H9 (cell line): ENCODE results near the gene MRPL34. TPM values are rescaled to one million over a fixed set of nuclear protein-coding genes. Genes with fewer than 3 reads are reported as not detected.

Source experiments
- DNase-seq: peaks from one replicate; pipeline ENCODE4 v3.0.0-alpha.2; 2017
- H2AFZ ChIP-seq: one replicate; pipeline ENCODE4 v1.6.1; 2013; ENCODE audit warnings: mild to moderate bottlenecking, low read length, control low read depth, moderate library complexity
- H2AK5ac ChIP-seq: 2 replicates; pipeline ENCODE4 v1.6.1; 2013; ENCODE audit warnings: low read length, control low read depth, mixed read lengths; ENCODE audit not compliant: insufficient read length
- H2BK120ac ChIP-seq: one replicate; pipeline ENCODE4 v1.6.1; 2013; ENCODE audit warnings: low read depth, mild to moderate bottlenecking, low read length, control low read depth, inconsistent platforms; ENCODE audit not compliant: poor library complexity, severe bottlenecking
- H2BK12ac ChIP-seq: 2 replicates; pipeline ENCODE4 v1.6.1; 2013; ENCODE audit warnings: low read length, control low read depth, mixed read lengths, low read depth; ENCODE audit not compliant: insufficient read length
- H2BK15ac ChIP-seq: 2 replicates; pipeline ENCODE4 v1.6.1; 2013; ENCODE audit warnings: low read depth, low read length, control low read depth
- H2BK20ac ChIP-seq: one replicate; pipeline ENCODE4 v1.6.1; 2013; ENCODE audit warnings: low read depth, mild to moderate bottlenecking, low read length, control low read depth, inconsistent platforms; ENCODE audit not compliant: poor library complexity, severe bottlenecking
- H2BK5ac ChIP-seq: 2 replicates; pipeline ENCODE4 v1.6.1; 2013; ENCODE audit warnings: low read length, control low read depth, mixed read lengths; ENCODE audit not compliant: insufficient read length
- H3K14ac ChIP-seq: 2 replicates; pipeline ENCODE4 v1.6.1; 2013; ENCODE audit warnings: low read length, control low read depth; ENCODE audit not compliant: insufficient read depth
- H3K18ac ChIP-seq: 2 replicates; pipeline ENCODE4 v1.6.1; 2013; ENCODE audit warnings: low read depth, mild to moderate bottlenecking, mixed read lengths, low read length, control low read depth; ENCODE audit not compliant: insufficient read length
- H3K23ac ChIP-seq: 2 replicates; pipeline ENCODE4 v1.6.1; 2013; ENCODE audit warnings: low read length, control low read depth, mixed read lengths, low read depth; ENCODE audit not compliant: insufficient read length
- H3K23me2 ChIP-seq: 2 replicates; pipeline ENCODE4 v1.6.1; 2013; ENCODE audit warnings: low read depth, mild to moderate bottlenecking, mixed read lengths, low read length, control low read depth; ENCODE audit not compliant: insufficient read length, poor library complexity, severe bottlenecking
- H3K27ac ChIP-seq: 2 replicates; pipeline ENCODE4 v1.5.1; 2013; ENCODE audit warnings: low read length, control low read depth, mixed read lengths, low read depth; ENCODE audit not compliant: insufficient read length
- H3K27me3 ChIP-seq: 2 replicates; pipeline ENCODE4 v1.6.1; 2013; ENCODE audit warnings: low read length, control low read depth, inconsistent platforms; ENCODE audit not compliant: insufficient read depth
- H3K4ac ChIP-seq: 2 replicates; pipeline ENCODE4 v1.6.1; 2013; ENCODE audit warnings: low read depth, mild to moderate bottlenecking, control low read depth, inconsistent platforms, low read length, moderate library complexity
- H3K4me1 ChIP-seq: 2 replicates; pipeline ENCODE4 v1.6.1; 2013; ENCODE audit warnings: low read length, control low read depth, inconsistent platforms; ENCODE audit not compliant: insufficient read depth
- H3K4me2 ChIP-seq: 2 replicates; pipeline ENCODE4 v1.6.1; 2013; ENCODE audit warnings: low read length, control low read depth, mixed read lengths; ENCODE audit not compliant: insufficient read length, insufficient read depth
- H3K56ac ChIP-seq: 2 replicates; pipeline ENCODE4 v1.6.1; 2013; ENCODE audit warnings: low read depth, mild to moderate bottlenecking, mixed read lengths, low read length, control low read depth; ENCODE audit not compliant: insufficient read length
- H3K79me1 ChIP-seq: 2 replicates; pipeline ENCODE4 v1.6.1; 2013; ENCODE audit warnings: low read depth, mild to moderate bottlenecking, moderate library complexity, low read length, control low read depth, inconsistent platforms; ENCODE audit not compliant: insufficient read depth, poor library complexity, severe bottlenecking
- H3K79me2 ChIP-seq: 2 replicates; pipeline ENCODE4 v1.6.1; 2013; ENCODE audit warnings: low read length, control low read depth, inconsistent platforms; ENCODE audit not compliant: insufficient read depth
- H3K9ac ChIP-seq: 2 replicates; pipeline ENCODE4 v1.6.1; 2013; ENCODE audit warnings: low read length, control low read depth, mixed read lengths; ENCODE audit not compliant: insufficient read length; ENCODE audit errors: extremely low read depth
- H3K9me3 ChIP-seq: one replicate; pipeline ENCODE4 v1.6.1; 2013; ENCODE audit warnings: low read depth, low read length, inconsistent platforms; ENCODE audit not compliant: control insufficient read depth
- H3T11ph ChIP-seq: one replicate; pipeline ENCODE4 v1.6.1; 2013; ENCODE audit warnings: mild to moderate bottlenecking, low read length, control low read depth, inconsistent platforms
- H4K20me1 ChIP-seq: one replicate; pipeline ENCODE4 v1.6.1; 2013; ENCODE audit not compliant: control insufficient read depth, insufficient read length, insufficient read depth
- H4K5ac ChIP-seq: 2 replicates; pipeline ENCODE4 v1.6.1; 2013; ENCODE audit warnings: low read depth, mild to moderate bottlenecking, mixed read lengths, low read length, control low read depth; ENCODE audit not compliant: insufficient read length
- H4K8ac ChIP-seq: replicated peaks from 2 replicates; pipeline ENCODE4 v1.6.1; 2013; ENCODE audit warnings: low read length, control low read depth, mixed read lengths, low read depth; ENCODE audit not compliant: insufficient read length
- H4K91ac ChIP-seq: 2 replicates; pipeline ENCODE4 v1.6.1; 2013; ENCODE audit warnings: low read depth, mild to moderate bottlenecking, moderate library complexity, mixed read lengths, low read length, control low read depth; ENCODE audit not compliant: insufficient read length
- H3K27ac Mint-ChIP-seq, 3 experiments: 2 replicates in 2 of 3; 3 replicates in 1 of 3; pipeline ENCODE4 v1.8.0; 2020 to 2021; ENCODE audit warnings: mixed read lengths in 3 of 3, mild to moderate bottlenecking in 1 of 3, moderate library complexity in 1 of 3
- H3K27me3 Mint-ChIP-seq: 2 replicates; pipeline ENCODE4 v1.8.0; 2021; ENCODE audit warnings: low read depth, mild to moderate bottlenecking, moderate library complexity, mixed read lengths
- H3K36me3 Mint-ChIP-seq, 3 experiments: 2 replicates in 2 of 3; 3 replicates in 1 of 3; pipeline ENCODE4 v1.8.0; 2020 to 2021; ENCODE audit warnings: low read depth in 3 of 3, mixed read lengths in 3 of 3; ENCODE audit not compliant: insufficient read depth in 1 of 3
- H3K4me1 Mint-ChIP-seq, 2 experiments: 2 replicates each; pipeline ENCODE4 v1.8.0; 2020; ENCODE audit warnings: mixed read lengths in 2 of 2
- H3K4me3 Mint-ChIP-seq, 2 experiments: 2 replicates in 1 of 2; 3 replicates in 1 of 2; pipeline ENCODE4 v1.8.0; 2020 to 2021; ENCODE audit warnings: mild to moderate bottlenecking in 2 of 2, mixed read lengths in 2 of 2, moderate library complexity in 1 of 2
- H3K9me3 Mint-ChIP-seq, 2 experiments: 2 replicates in 1 of 2; 3 replicates in 1 of 2; pipeline ENCODE4 v1.8.0; 2020; ENCODE audit warnings: mild to moderate bottlenecking in 2 of 2, mixed read lengths in 2 of 2, moderate library complexity in 1 of 2
- WGBS: extraction: QIAGEN DNeasy Blood & Tissue Kit; methylation state at CpG from one replicate; pipeline ENCODE4 v1.1.7; 2013; ENCODE audit warnings: missing lambda C conversion rate, low lambda C conversion rate, mixed read lengths; ENCODE audit not compliant: insufficient read length; ENCODE audit errors: extremely low coverage; 5-methylcytosine and 5-hydroxymethylcytosine counted together
- total RNA-seq: library from RNA; stranded (reverse); gene quantifications from 2 replicates; pipeline ENCODE4 v1.2.1, GENCODE V29; 2021
- TF ChIP-seq, protein P1 (sequence below): fragments of 200-600 bp; sonication (generic); conservative IDR thresholded peaks from 3 replicates; pipeline ENCODE4 v1.8.0; 2021; ENCODE audit warnings: antibody characterized with exemption, mild to moderate bottlenecking

MRPL34 gene
- total RNA-seq, 1 experiment from 2014 or later: 84.6 TPM

GRCh38 chr19:17259118-17259780, 46.4 kb upstream of the MRPL34 start:
- Histone ChIP-seq H3K4me1 (peaks cover 1% of the 10 kb centered on the region; the same call in 1 of the 2 replicates), H3K79me2 (no peaks in the 10 kb centered on the region), H2AFZ (no peak overlapping the region), H3K14ac (no peak overlapping the region), H2BK12ac (no peak overlapping the region), H4K20me1 (no peaks in the 10 kb centered on the region), H3K56ac (no peak overlapping the region), H2BK20ac (no peak overlapping the region), H2BK5ac (no peak overlapping the region), H3K23ac (no peak overlapping the region), H3K9me3 (peaks cover 13% of the 10 kb centered on the region), H3K4me2 (no peak overlapping the region), H3K23me2 (no peaks in the 10 kb centered on the region), H3K9ac (no peak overlapping the region), H2AK5ac (no peak overlapping the region), H2BK15ac (no peak overlapping the region), H3K18ac (no peak overlapping the region), H3K4ac (no peak overlapping the region), H4K5ac (no peak overlapping the region), H3K79me1 (no peaks in the 10 kb centered on the region), H4K91ac (no peak overlapping the region), H4K8ac (no peak overlapping the region), H2BK120ac (no peak overlapping the region), H3K27ac (no peak overlapping the region), H3K27me3 (no peaks in the 10 kb centered on the region), H3T11ph (no peak overlapping the region)
- peaks cover 1% of the 10 kb centered on the region; the same call in 1 of the 2 replicates for H3K27me3 Mint-ChIP-seq
- H3K27ac Mint-ChIP-seq: no peak overlapping the region
- H3K4me3 Mint-ChIP-seq: no peak overlapping the region; a peak in 1 of 5 replicates
- H3K9me3 Mint-ChIP-seq: no peaks in the 10 kb centered on the region; a peak in 1 of 5 replicates
- H3K36me3 Mint-ChIP-seq: peaks cover 0 to 24% (median 2%) of the 10 kb centered on the region in 3 experiments; a peak in 4 of 7 replicates
- peaks cover 4 to 15% of the 10 kb centered on the region in 2 experiments for H3K4me1 Mint-ChIP-seq
- DNase-seq: no peak
- TF ChIP-seq, protein P1, sequence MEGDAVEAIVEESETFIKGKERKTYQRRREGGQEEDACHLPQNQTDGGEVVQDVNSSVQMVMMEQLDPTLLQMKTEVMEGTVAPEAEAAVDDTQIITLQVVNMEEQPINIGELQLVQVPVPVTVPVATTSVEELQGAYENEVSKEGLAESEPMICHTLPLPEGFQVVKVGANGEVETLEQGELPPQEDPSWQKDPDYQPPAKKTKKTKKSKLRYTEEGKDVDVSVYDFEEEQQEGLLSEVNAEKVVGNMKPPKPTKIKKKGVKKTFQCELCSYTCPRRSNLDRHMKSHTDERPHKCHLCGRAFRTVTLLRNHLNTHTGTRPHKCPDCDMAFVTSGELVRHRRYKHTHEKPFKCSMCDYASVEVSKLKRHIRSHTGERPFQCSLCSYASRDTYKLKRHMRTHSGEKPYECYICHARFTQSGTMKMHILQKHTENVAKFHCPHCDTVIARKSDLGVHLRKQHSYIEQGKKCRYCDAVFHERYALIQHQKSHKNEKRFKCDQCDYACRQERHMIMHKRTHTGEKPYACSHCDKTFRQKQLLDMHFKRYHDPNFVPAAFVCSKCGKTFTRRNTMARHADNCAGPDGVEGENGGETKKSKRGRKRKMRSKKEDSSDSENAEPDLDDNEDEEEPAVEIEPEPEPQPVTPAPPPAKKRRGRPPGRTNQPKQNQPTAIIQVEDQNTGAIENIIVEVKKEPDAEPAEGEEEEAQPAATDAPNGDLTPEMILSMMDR: no peak
- no CpG with 5 or more reads among the region's 9 CpGs for WGBS
